ENCODE measurements around the gene NOC3L. TPM values are rescaled to one million over a fixed set of nuclear protein-coding genes. Genes with fewer than 3 reads are reported as not detected.

Gene NOC3L
- total and polyA plus RNA-seq, 2 donors from 2014 or later, result 6.0 to 17.7 TPM

DNA sequence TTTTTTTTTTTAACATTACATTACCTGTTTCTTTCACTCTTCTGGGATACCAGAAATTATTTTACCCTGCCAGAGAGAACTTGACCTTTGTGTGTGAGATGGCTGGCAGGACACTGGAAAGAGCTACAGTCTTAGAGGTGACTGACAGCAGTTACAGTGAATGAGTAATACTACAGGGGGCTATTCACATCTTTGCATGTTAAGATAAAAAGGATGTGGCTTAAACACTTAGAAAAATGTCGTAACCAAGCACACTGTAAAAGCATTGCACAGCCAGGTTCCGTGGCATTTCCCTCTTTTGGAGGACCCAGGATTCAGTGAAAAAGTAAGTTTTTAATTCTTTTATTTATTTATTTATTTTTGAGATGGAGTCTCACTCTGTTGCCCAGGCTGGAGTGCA, 20.8 kb upstream of the NOC3L start:
- H3K9me3 ChIP-seq (ENCODE audit: control insufficient read depth in 2 of 3, insufficient read depth in 1 of 3, low read length in 3 of 3), result no peaks in the 10 kb centered on the region
- intact Hi-C loops (cut with DNase I), result no loop called here
- no peak for FAIRE-seq

DNA sequence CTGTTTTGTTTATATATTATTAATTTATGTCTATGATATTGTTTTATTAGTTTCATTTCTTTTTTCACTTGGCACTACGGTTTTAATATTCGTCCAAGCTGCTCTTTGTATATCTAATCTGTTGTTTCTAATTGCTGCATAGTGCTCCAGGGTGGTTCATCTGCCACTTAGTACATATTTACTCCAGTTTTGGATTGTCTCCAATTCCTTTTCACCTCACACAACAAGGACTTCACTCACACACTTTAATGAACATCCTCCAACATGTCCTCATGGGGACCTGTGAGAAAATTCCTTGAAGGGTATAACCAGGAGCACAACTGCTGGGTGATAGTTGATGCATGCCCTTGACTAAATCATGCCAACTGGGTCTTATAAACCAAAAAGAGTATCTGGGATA, 14.1 kb upstream of the NOC3L start:
- Histone ChIP-seq H3K27me3 (ENCODE audit: control insufficient read depth, insufficient read depth, low read length) (no peaks in the 10 kb centered on the region), H3K9me3 (ENCODE audit: control insufficient read depth in 2 of 3, insufficient read depth in 1 of 3, low read length in 3 of 3) (no peaks in the 10 kb centered on the region), H3K36me3 (ENCODE audit: control insufficient read depth in 2 of 3, insufficient read depth in 3 of 3, low read length in 3 of 3) (no peaks in the 10 kb centered on the region), H3K4me1 (ENCODE audit: control insufficient read depth in 2 of 3, insufficient read depth in 2 of 3, low read depth in 1 of 3, low read length in 3 of 3) (no peaks in the 10 kb centered on the region), H3K27ac (ENCODE audit: low read depth in 2 of 2, low read length in 2 of 2) (no peak overlapping the region), H3K4me3 (ENCODE audit: low read length in 3 of 3) (no peak overlapping the region), H3K9ac (ENCODE audit: low read length in 3 of 3) (no peak overlapping the region)
- intact Hi-C loops (cut with DNase I), result no loop called here
- no peak for DNase-seq
- FAIRE-seq, result no peak
- TF ChIP-seq, protein P1, sequence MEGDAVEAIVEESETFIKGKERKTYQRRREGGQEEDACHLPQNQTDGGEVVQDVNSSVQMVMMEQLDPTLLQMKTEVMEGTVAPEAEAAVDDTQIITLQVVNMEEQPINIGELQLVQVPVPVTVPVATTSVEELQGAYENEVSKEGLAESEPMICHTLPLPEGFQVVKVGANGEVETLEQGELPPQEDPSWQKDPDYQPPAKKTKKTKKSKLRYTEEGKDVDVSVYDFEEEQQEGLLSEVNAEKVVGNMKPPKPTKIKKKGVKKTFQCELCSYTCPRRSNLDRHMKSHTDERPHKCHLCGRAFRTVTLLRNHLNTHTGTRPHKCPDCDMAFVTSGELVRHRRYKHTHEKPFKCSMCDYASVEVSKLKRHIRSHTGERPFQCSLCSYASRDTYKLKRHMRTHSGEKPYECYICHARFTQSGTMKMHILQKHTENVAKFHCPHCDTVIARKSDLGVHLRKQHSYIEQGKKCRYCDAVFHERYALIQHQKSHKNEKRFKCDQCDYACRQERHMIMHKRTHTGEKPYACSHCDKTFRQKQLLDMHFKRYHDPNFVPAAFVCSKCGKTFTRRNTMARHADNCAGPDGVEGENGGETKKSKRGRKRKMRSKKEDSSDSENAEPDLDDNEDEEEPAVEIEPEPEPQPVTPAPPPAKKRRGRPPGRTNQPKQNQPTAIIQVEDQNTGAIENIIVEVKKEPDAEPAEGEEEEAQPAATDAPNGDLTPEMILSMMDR (IDR thresholded peaks at IDR 0.05; ENCODE audit: borderline replicate concordance, extremely low read depth, insufficient read depth), result no peak

More for the DNA sequence above, 20.8 kb upstream of the NOC3L start:
- H3K9ac ChIP-seq (ENCODE audit: low read length in 3 of 3), result no peak overlapping the region
- H3K27me3 ChIP-seq (ENCODE audit: control insufficient read depth, insufficient read depth, low read length), result no peaks in the 10 kb centered on the region
- no peaks in the 10 kb centered on the region for H3K36me3 ChIP-seq (ENCODE audit: control insufficient read depth in 2 of 3, insufficient read depth in 3 of 3, low read length in 3 of 3)
- H3K4me3 ChIP-seq (ENCODE audit: low read length in 3 of 3), result no peak overlapping the region
- TF ChIP-seq, protein P1 (IDR thresholded peaks at IDR 0.05; ENCODE audit: borderline replicate concordance, extremely low read depth, insufficient read depth), result no peak
- DNase-seq, result no peak
- no peak overlapping the region for H3K27ac ChIP-seq (ENCODE audit: low read depth in 2 of 2, low read length in 2 of 2)
- H3K4me1 ChIP-seq (ENCODE audit: control insufficient read depth in 2 of 3, insufficient read depth in 2 of 3, low read depth in 1 of 3, low read length in 3 of 3), result no peaks in the 10 kb centered on the region

DNA sequence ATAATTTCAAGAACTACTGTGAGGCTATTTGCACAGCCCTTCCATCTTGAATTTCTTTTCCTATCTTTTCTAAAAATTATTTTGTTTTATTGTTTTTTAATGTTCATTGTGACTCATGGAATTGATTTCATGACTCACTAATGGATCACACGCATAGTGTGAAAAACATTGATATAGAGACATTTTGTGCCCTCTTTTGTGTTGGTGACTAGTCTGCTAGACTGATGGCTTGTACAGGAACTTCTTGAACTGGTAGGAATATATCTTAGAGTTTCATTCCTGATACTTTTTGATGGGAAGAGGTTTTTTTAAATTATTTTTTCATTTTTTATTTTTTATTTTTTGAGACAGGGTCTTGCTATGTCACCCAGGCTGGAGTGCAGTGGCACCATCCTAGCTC, 12.6 kb upstream of the NOC3L start:
- no peak for FAIRE-seq
- intact Hi-C loops (cut with DNase I), result no loop called here
- H3K9ac ChIP-seq (ENCODE audit: low read length in 3 of 3), result no peak overlapping the region

More for the DNA sequence above, 12.6 kb upstream of the NOC3L start:
- H3K9me3 ChIP-seq (ENCODE audit: control insufficient read depth in 2 of 3, insufficient read depth in 1 of 3, low read length in 3 of 3), result no peaks in the 10 kb centered on the region
- no peaks in the 10 kb centered on the region for H3K36me3 ChIP-seq (ENCODE audit: control insufficient read depth in 2 of 3, insufficient read depth in 3 of 3, low read length in 3 of 3)
- H3K27me3 ChIP-seq (ENCODE audit: control insufficient read depth, insufficient read depth, low read length), result no peaks in the 10 kb centered on the region
- H3K4me1 ChIP-seq (ENCODE audit: control insufficient read depth in 2 of 3, insufficient read depth in 2 of 3, low read depth in 1 of 3, low read length in 3 of 3), result no peaks in the 10 kb centered on the region
- H3K27ac ChIP-seq (ENCODE audit: low read depth in 2 of 2, low read length in 2 of 2), result no peak overlapping the region
- H3K4me3 ChIP-seq (ENCODE audit: low read length in 3 of 3), result no peak overlapping the region
- no peak for DNase-seq
- TF ChIP-seq, protein P1 (IDR thresholded peaks at IDR 0.05; ENCODE audit: borderline replicate concordance, extremely low read depth, insufficient read depth), result no peak
